ENCODE results near the gene MFAP5. TPM values are rescaled to one million over a fixed set of nuclear protein-coding genes. Genes with fewer than 3 reads are reported as not detected.

Gene MFAP5
- total RNA-seq, 4 donors from 2014 or later, result 49.3 to 205 (median 137) TPM

GRCh38 chr12:8644345-8645248 lies 18.0 kb downstream of the MFAP5 start:
- ATAC-seq, result no peak
- no peak overlapping the region for H3K4me3 ChIP-seq
- no peaks in the 10 kb centered on the region for H3K9me3 ChIP-seq
- 30 to 39% methylated on average over 5 of the region's 5 CpGs for WGBS, 2 donors (ENCODE audit: low coverage in 1 of 2)
- TF ChIP-seq EP300 (IDR thresholded peaks at IDR 0.05) (no peak), POLR2A (IDR thresholded peaks at IDR 0.05) (no peak), CTCF (IDR thresholded peaks at IDR 0.05) (no peak), POLR2AphosphoS5 (IDR thresholded peaks at IDR 0.05) (no peak)
- no peaks in the 10 kb centered on the region for H3K27me3 ChIP-seq
- H3K4me1 ChIP-seq, result no peaks in the 10 kb centered on the region
- H3K36me3 ChIP-seq, result no peaks in the 10 kb centered on the region
- H3K27ac ChIP-seq, result no peak overlapping the region

- Histone ChIP-seq H3K27me3 (no peaks in the 10 kb centered on the region), H3K4me1 (no peaks in the 10 kb centered on the region), H3K9me3 (no peaks in the 10 kb centered on the region), H3K36me3 (no peaks in the 10 kb centered on the region), H3K27ac (no peak overlapping the region), H3K4me3 (no peak overlapping the region)
- ATAC-seq, result no peak
- TF ChIP-seq EP300 (IDR thresholded peaks at IDR 0.05), result no peak
- TF ChIP-seq POLR2A (IDR thresholded peaks at IDR 0.05), result no peak
- no peak for TF ChIP-seq CTCF (IDR thresholded peaks at IDR 0.05)
- 57 to 91% methylated on average over 1 of the region's 1 CpG for WGBS, 2 donors (ENCODE audit: low coverage in 1 of 2)
These were observed 19.9 kb downstream of the MFAP5 start for GRCh38 chr12:8642775-8643174.

- Histone ChIP-seq H3K27me3 (no peaks in the 10 kb centered on the region), H3K4me1 (no peaks in the 10 kb centered on the region), H3K36me3 (no peaks in the 10 kb centered on the region), H3K9me3 (no peaks in the 10 kb centered on the region), H3K4me3 (no peak overlapping the region), H3K27ac (no peak overlapping the region)
- TF ChIP-seq POLR2A (IDR thresholded peaks at IDR 0.05) (no peak), POLR2AphosphoS5 (IDR thresholded peaks at IDR 0.05) (no peak)
- no peak for ATAC-seq
- 53 to 78% methylated on average over 2 of the region's 2 CpGs for WGBS, 2 donors (ENCODE audit: low coverage in 1 of 2)
These were observed 22.7 kb downstream of the MFAP5 start for GRCh38 chr12:8639936-8640335.

- Histone ChIP-seq H3K9me3 (no peaks in the 10 kb centered on the region), H3K27ac (no peak overlapping the region), H3K4me1 (no peaks in the 10 kb centered on the region), H3K36me3 (no peaks in the 10 kb centered on the region), H3K4me3 (no peak overlapping the region), H3K27me3 (no peaks in the 10 kb centered on the region)
- WGBS, 2 donors (ENCODE audit: low coverage in 1 of 2), result 74 to 85% methylated on average over 4 of the region's 4 CpGs
- TF ChIP-seq POLR2A (IDR thresholded peaks at IDR 0.05) (no peak), CTCF (IDR thresholded peaks at IDR 0.05) (no peak), EP300 (IDR thresholded peaks at IDR 0.05) (no peak), POLR2AphosphoS5 (IDR thresholded peaks at IDR 0.05) (no peak)
- no peak for ATAC-seq
These were observed 23.7 kb downstream of the MFAP5 start for GRCh38 chr12:8638951-8639350.

- Histone ChIP-seq H3K9me3 (no peaks in the 10 kb centered on the region), H3K4me1 (no peaks in the 10 kb centered on the region), H3K27ac (no peak overlapping the region), H3K4me3 (no peak overlapping the region), H3K36me3 (no peaks in the 10 kb centered on the region), H3K27me3 (no peaks in the 10 kb centered on the region)
- no peak for TF ChIP-seq CTCF (IDR thresholded peaks at IDR 0.05)
- no peak for TF ChIP-seq POLR2A (IDR thresholded peaks at IDR 0.05)
- no peak for TF ChIP-seq EP300 (IDR thresholded peaks at IDR 0.05)
- WGBS, 2 donors (ENCODE audit: low coverage in 1 of 2), result 87% methylated on average over 4 of the region's 4 CpGs; no CpG with 5 or more reads in 1 of the 2 donors
- ATAC-seq, result no peak
These were observed 25.0 kb downstream of the MFAP5 start for GRCh38 chr12:8637666-8638065.

All from gastroesophageal sphincter (tissue), 4 donors.